HCT116 (cell line): Measurements from ENCODE around the gene ROCK2. TPM values are rescaled to one million over a fixed set of nuclear protein-coding genes. Genes with fewer than 3 reads are reported as not detected.

Source experiments
- ATAC-seq: fragments of 200-7000 bp; cut with Tn5 transposase; 2 replicates; pipeline ENCODE4 v1.9.1; 2020; ENCODE audit warnings: mild to moderate bottlenecking, moderate library complexity
- BruUV-seq: library from RNA; stranded (reverse); fragments of 400-500 nt; replicated peaks from 2 replicates; lab custom pipeline; 2021; lab: Mats Ljungman, UMichigan
- CTCF ChIA-PET: fragments of 300-600 bp; sonication (Branson Sonifier 250); formaldehyde crosslinking; loops from one replicate; lab custom pipeline; 2021; ENCODE audit warnings: antibody characterized with exemption; lab: Charles Lee
- POLR2A ChIA-PET: fragments of 300-600, 350-600 bp; sonication (Branson Sonifier 250); formaldehyde crosslinking; loops from one replicate; lab custom pipeline; 2021; ENCODE audit warnings: antibody characterized with exemption; lab: Charles Lee
- RAD21 ChIA-PET, 2 experiments: fragments of 300-600 bp; sonication (Branson Sonifier 250); formaldehyde crosslinking; loops; one replicate each; lab custom pipeline; 2023; ENCODE audit warnings: low total read pairs in 2 of 2; ENCODE audit not compliant: uncharacterized antibody in 2 of 2, unreplicated experiment in 2 of 2, low non-redundant PET in 1 of 2; lab: Charles Lee
- DNase-seq: peaks from one replicate; pipeline ENCODE4 v3.0.0-alpha.2; 2010; ENCODE audit warnings: low read depth, low spot score
- H2AFZ ChIP-seq: fragments of 200-600 bp; shearing (Covaris generic), sonication (generic); 2 replicates; pipeline ENCODE4 v1.6.1; 2017; ENCODE audit warnings: low read depth, mixed run types, mixed read lengths, antibody characterized with exemption, low read length; ENCODE audit not compliant: poor library complexity, severe bottlenecking
- H3K27ac ChIP-seq: 2 replicates; pipeline ENCODE4 v1.5.1; 2012; ENCODE audit warnings: low read depth, low read length
- H3K27me3 ChIP-seq: fragments of 200-600 bp; sonication (generic); 2 replicates; pipeline ENCODE4 v1.6.1; 2016; ENCODE audit warnings: mixed run types, low read length, mixed read lengths; ENCODE audit not compliant: insufficient read depth
- H3K36me3 ChIP-seq, 2 experiments: fragments of 200-500 bp in 1 of 2; fragments of 200-600 bp in 1 of 2; sonication (Bioruptor generic) in 1 of 2; sonication (generic) in 1 of 2; 2 replicates each; pipeline versions ENCODE4 v1.5.1 to v1.6.1; 2014 to 2016; ENCODE audit warnings: low read length in 2 of 2, inconsistent platforms in 1 of 2, mixed read lengths in 1 of 2, mixed run types in 1 of 2; ENCODE audit not compliant: insufficient read depth in 2 of 2, control insufficient read depth in 1 of 2
- H3K4me1 ChIP-seq, 2 experiments: fragments of 200-600 bp in 1 of 2; sonication (generic) in 1 of 2; 2 replicates each; pipeline versions ENCODE4 v1.5.1 to v1.6.1; 2012 to 2017; ENCODE audit warnings: low read length in 2 of 2, inconsistent platforms in 1 of 2, mild to moderate bottlenecking in 1 of 2, mixed read lengths in 1 of 2, mixed run types in 1 of 2, moderate library complexity in 1 of 2; ENCODE audit not compliant: insufficient read depth in 2 of 2, control insufficient read depth in 1 of 2
- H3K4me2 ChIP-seq: fragments of 200-600 bp; sonication (generic); 2 replicates; pipeline ENCODE4 v1.6.1; 2017; ENCODE audit warnings: mixed run types, low read length, mixed read lengths
- H3K4me3 ChIP-seq, 2 experiments: fragments of 200-600 bp in 1 of 2; sonication (generic) in 1 of 2; replicated peaks in 1 of 2; 2 replicates each; pipeline ENCODE4 v1.5.1; 2011 to 2016; ENCODE audit warnings: low read length in 2 of 2, control low read depth in 1 of 2, low read depth in 1 of 2, mild to moderate bottlenecking in 1 of 2, mixed read lengths in 1 of 2, mixed run types in 1 of 2
- H3K79me2 ChIP-seq: fragments of 200-600 bp; sonication (generic); 2 replicates; pipeline ENCODE4 v1.6.1; 2017; ENCODE audit warnings: mild to moderate bottlenecking, mixed run types, low read length, moderate library complexity, mixed read lengths; ENCODE audit not compliant: insufficient read depth
- H3K9ac ChIP-seq: fragments of 200-600 bp; sonication (generic); 2 replicates; pipeline ENCODE4 v1.6.1; 2016; ENCODE audit warnings: low read length, mixed read lengths
- H3K9me2 ChIP-seq: fragments of 200-600 bp; sonication (generic), shearing (Covaris generic); 2 replicates; pipeline ENCODE4 v1.6.1; 2017; ENCODE audit warnings: mixed run types, mild to moderate bottlenecking, moderate library complexity; ENCODE audit not compliant: insufficient read depth
- H3K9me3 ChIP-seq, 2 experiments: fragments of 200-500 bp in 1 of 2; fragments of 200-600 bp in 1 of 2; sonication (Bioruptor generic) in 1 of 2; sonication (generic) in 1 of 2; 2 replicates each; pipeline ENCODE4 v1.6.1; 2014 to 2017; ENCODE audit warnings: low read length in 2 of 2, mixed read lengths in 2 of 2, inconsistent platforms in 1 of 2, low read depth in 1 of 2, mild to moderate bottlenecking in 1 of 2, mixed run types in 1 of 2, moderate library complexity in 1 of 2; ENCODE audit not compliant: control insufficient read depth in 1 of 2, insufficient read depth in 1 of 2
- H4K20me1 ChIP-seq: fragments of 200-600 bp; sonication (generic), shearing (Covaris generic); 2 replicates; pipeline ENCODE4 v1.6.1; 2017; ENCODE audit warnings: mixed run types, mild to moderate bottlenecking, moderate library complexity; ENCODE audit not compliant: insufficient read depth
- ATF3 ChIP-seq: IDR thresholded peaks from 2 replicates; pipeline ENCODE4 v1.6.1; 2012
- CBX3 ChIP-seq: IDR thresholded peaks from 2 replicates; pipeline ENCODE4 v1.6.1; 2012; ENCODE audit warnings: low read depth
- CEBPB ChIP-seq: IDR thresholded peaks from 2 replicates; pipeline ENCODE4 v1.6.1; 2012; ENCODE audit warnings: low read depth
- ELF1 ChIP-seq: IDR thresholded peaks from 2 replicates; pipeline ENCODE4 v1.6.1; 2012; ENCODE audit warnings: low read depth, borderline replicate concordance
- EZH2 ChIP-seq: fragments of 200-600 bp; sonication (generic); IDR thresholded peaks from 2 replicates; pipeline ENCODE4 v1.6.1; 2017; ENCODE audit warnings: antibody characterized with exemption, mixed run types
- EZH2phosphoT487 ChIP-seq: fragments of 200-600 bp; IDR thresholded peaks from 2 replicates; pipeline ENCODE4 v1.6.1; 2018; ENCODE audit warnings: antibody characterized with exemption, borderline replicate concordance
- FOSL1 ChIP-seq: IDR thresholded peaks from 2 replicates; pipeline ENCODE4 v1.6.1; 2012; ENCODE audit warnings: low read depth
- MAX ChIP-seq: IDR thresholded peaks from 2 replicates; pipeline ENCODE4 v1.6.1; 2012
- POLR2A ChIP-seq: IDR thresholded peaks from 2 replicates; pipeline ENCODE4 v1.7.0; 2011; ENCODE audit warnings: borderline replicate concordance; ENCODE audit not compliant: insufficient read depth, insufficient read length; ENCODE audit errors: extremely low read depth
- POLR2AphosphoS5 ChIP-seq: IDR thresholded peaks from 2 replicates; pipeline ENCODE4 v1.6.1; 2011; ENCODE audit warnings: mild to moderate bottlenecking, low read depth, low read length, moderate library complexity
- RAD21 ChIP-seq: IDR thresholded peaks from 2 replicates; pipeline ENCODE4 v1.6.1; 2012; ENCODE audit warnings: low read depth, mild to moderate bottlenecking
- SIN3A ChIP-seq: IDR thresholded peaks from 2 replicates; pipeline ENCODE4 v1.6.1; 2012; ENCODE audit warnings: low read depth
- SP1 ChIP-seq: IDR thresholded peaks from 2 replicates; pipeline ENCODE4 v1.6.1; 2012; ENCODE audit warnings: low read depth
- SRF ChIP-seq: IDR thresholded peaks from 2 replicates; pipeline ENCODE4 v1.6.1; 2012; ENCODE audit warnings: low read depth
- TCF7L2 ChIP-seq: IDR thresholded peaks from 2 replicates; pipeline ENCODE4 v1.7.0; 2011; ENCODE audit warnings: borderline replicate concordance, inconsistent platforms; ENCODE audit not compliant: insufficient read depth, insufficient read length; ENCODE audit errors: extremely low read depth
- YY1 ChIP-seq: IDR thresholded peaks from 2 replicates; pipeline ENCODE4 v1.6.1; 2011; ENCODE audit warnings: low read length, low read depth, moderate library complexity, mild to moderate bottlenecking; ENCODE audit not compliant: insufficient replicate concordance; ENCODE audit errors: extremely low read depth
- ZFX ChIP-seq: fragments of 450-650 bp; IDR thresholded peaks from 2 replicates; pipeline ENCODE4 v1.6.1; 2017
- ZNF274 ChIP-seq: fragments of 200-500 bp; sonication (Bioruptor generic); IDR thresholded peaks from 2 replicates; pipeline ENCODE4 v1.6.1; 2014; ENCODE audit warnings: mild to moderate bottlenecking, low read depth, low read length, inconsistent platforms
- intact Hi-C: fragments of 100-400 bp; cut with micrococcal nuclease; formaldehyde crosslinking; loops from 2 replicates; pipeline ENCODE4 v1.10.0; 2022
- total RNA-seq: library from RNA; stranded (reverse); gene quantifications from one replicate; pipeline ENCODE4 v1.2.1, GENCODE V29; 2021; ENCODE audit not compliant: unreplicated experiment
- TF ChIP-seq, protein P1 (sequence below), 3 experiments: fragments of 200-600 bp in 1 of 3; sonication (generic) in 1 of 3; IDR thresholded peaks in 2 of 3; conservative IDR thresholded peaks in 1 of 3; 2 replicates each; pipeline ENCODE4 v1.5.1; 2012 to 2017; ENCODE audit warnings: low read depth in 2 of 3, low read length in 2 of 3, antibody characterized with exemption in 1 of 3, borderline replicate concordance in 1 of 3, control low read depth in 1 of 3, mild to moderate bottlenecking in 1 of 3, mixed read lengths in 1 of 3, mixed run types in 1 of 3, moderate library complexity in 1 of 3; ENCODE audit not compliant: insufficient read depth in 1 of 3
- TF ChIP-seq, protein P2 (sequence below): IDR thresholded peaks from 2 replicates; pipeline ENCODE4 v1.6.1; 2012; ENCODE audit warnings: low read depth

Gene ROCK2
- total RNA-seq, 1 experiment from 2014 or later = 48.0 TPM

- no peaks in the 10 kb centered on the region for H3K79me2 ChIP-seq
- H3K4me3 ChIP-seq = no peak overlapping the region
- ChIA-PET RAD21 (no interaction called here), CTCF (no interaction called here), POLR2A (no interaction called here)
- H3K27me3 ChIP-seq = no peaks in the 10 kb centered on the region
- ATAC-seq (no peak), DNase-seq (no peak)
- intact Hi-C loops = no loop called here
- H3K4me2 ChIP-seq = no peak overlapping the region
- BruUV-seq = no TSS peak
- peaks cover 0 to 10% of the 10 kb centered on the region in 2 experiments; a peak in 1 of 4 replicates for H3K4me1 ChIP-seq
- no peaks in the 10 kb centered on the region for H3K9me3 ChIP-seq
- H4K20me1 ChIP-seq = no peaks in the 10 kb centered on the region
- H3K27ac ChIP-seq = no peak overlapping the region
- H3K9ac ChIP-seq = no peak overlapping the region
- no peaks in the 10 kb centered on the region for H3K36me3 ChIP-seq
- TF ChIP-seq MAX (no peak), CBX3 (no peak), ZNF274 (no peak), FOSL1 (no peak), ZFX (no peak), SRF (no peak), POLR2AphosphoS5 (no peak), ATF3 (no peak), SP1 (no peak), RAD21 (no peak), CEBPB (no peak), ELF1 (no peak), POLR2A (no peak), TCF7L2 (no peak), YY1 (no peak), EZH2phosphoT487 (no peak), EZH2 (no peak), SIN3A (no peak)
- TF ChIP-seq, protein P1, sequence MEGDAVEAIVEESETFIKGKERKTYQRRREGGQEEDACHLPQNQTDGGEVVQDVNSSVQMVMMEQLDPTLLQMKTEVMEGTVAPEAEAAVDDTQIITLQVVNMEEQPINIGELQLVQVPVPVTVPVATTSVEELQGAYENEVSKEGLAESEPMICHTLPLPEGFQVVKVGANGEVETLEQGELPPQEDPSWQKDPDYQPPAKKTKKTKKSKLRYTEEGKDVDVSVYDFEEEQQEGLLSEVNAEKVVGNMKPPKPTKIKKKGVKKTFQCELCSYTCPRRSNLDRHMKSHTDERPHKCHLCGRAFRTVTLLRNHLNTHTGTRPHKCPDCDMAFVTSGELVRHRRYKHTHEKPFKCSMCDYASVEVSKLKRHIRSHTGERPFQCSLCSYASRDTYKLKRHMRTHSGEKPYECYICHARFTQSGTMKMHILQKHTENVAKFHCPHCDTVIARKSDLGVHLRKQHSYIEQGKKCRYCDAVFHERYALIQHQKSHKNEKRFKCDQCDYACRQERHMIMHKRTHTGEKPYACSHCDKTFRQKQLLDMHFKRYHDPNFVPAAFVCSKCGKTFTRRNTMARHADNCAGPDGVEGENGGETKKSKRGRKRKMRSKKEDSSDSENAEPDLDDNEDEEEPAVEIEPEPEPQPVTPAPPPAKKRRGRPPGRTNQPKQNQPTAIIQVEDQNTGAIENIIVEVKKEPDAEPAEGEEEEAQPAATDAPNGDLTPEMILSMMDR (IDR thresholded peaks at IDR 0.05 in 2 of 3, conservative IDR thresholded peaks at IDR 0.05 in 1 of 3; ENCODE audit: borderline replicate concordance in 1 of 3, insufficient read depth in 1 of 3, low read depth in 2 of 3, low read length in 2 of 3) = no peak
- TF ChIP-seq, protein P2, sequence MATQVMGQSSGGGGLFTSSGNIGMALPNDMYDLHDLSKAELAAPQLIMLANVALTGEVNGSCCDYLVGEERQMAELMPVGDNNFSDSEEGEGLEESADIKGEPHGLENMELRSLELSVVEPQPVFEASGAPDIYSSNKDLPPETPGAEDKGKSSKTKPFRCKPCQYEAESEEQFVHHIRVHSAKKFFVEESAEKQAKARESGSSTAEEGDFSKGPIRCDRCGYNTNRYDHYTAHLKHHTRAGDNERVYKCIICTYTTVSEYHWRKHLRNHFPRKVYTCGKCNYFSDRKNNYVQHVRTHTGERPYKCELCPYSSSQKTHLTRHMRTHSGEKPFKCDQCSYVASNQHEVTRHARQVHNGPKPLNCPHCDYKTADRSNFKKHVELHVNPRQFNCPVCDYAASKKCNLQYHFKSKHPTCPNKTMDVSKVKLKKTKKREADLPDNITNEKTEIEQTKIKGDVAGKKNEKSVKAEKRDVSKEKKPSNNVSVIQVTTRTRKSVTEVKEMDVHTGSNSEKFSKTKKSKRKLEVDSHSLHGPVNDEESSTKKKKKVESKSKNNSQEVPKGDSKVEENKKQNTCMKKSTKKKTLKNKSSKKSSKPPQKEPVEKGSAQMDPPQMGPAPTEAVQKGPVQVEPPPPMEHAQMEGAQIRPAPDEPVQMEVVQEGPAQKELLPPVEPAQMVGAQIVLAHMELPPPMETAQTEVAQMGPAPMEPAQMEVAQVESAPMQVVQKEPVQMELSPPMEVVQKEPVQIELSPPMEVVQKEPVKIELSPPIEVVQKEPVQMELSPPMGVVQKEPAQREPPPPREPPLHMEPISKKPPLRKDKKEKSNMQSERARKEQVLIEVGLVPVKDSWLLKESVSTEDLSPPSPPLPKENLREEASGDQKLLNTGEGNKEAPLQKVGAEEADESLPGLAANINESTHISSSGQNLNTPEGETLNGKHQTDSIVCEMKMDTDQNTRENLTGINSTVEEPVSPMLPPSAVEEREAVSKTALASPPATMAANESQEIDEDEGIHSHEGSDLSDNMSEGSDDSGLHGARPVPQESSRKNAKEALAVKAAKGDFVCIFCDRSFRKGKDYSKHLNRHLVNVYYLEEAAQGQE = no peak
- no peak overlapping the region for H2AFZ ChIP-seq
- no peaks in the 10 kb centered on the region for H3K9me2 ChIP-seq
These were observed 49.3 kb upstream of the ROCK2 start for GRCh38 chr2:11393711-11394236.
